Measurements from ENCODE around the gene PNMA8B.

PNMA8B gene

DNA sequence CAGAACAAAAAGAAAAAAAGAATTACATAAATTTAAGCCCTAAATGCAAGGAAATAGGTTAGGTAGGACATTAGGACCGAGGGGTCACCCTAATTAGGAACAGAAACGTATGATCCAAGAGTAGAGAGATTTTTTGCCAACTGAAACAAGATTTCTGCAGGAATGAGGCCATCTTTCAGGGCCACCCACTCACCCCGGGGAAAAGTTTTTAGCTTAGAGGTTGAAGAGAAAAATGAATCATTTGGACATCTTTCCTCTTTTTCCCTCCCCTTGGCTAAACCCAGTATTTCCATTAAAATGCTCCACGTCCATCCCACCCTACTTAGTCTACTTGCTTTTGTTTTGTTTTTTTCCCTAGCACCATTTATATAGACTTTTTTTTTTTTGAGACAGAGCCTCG lies 13.7 kb downstream of the PNMA8B start:
- TF ChIP-seq, protein P1, sequence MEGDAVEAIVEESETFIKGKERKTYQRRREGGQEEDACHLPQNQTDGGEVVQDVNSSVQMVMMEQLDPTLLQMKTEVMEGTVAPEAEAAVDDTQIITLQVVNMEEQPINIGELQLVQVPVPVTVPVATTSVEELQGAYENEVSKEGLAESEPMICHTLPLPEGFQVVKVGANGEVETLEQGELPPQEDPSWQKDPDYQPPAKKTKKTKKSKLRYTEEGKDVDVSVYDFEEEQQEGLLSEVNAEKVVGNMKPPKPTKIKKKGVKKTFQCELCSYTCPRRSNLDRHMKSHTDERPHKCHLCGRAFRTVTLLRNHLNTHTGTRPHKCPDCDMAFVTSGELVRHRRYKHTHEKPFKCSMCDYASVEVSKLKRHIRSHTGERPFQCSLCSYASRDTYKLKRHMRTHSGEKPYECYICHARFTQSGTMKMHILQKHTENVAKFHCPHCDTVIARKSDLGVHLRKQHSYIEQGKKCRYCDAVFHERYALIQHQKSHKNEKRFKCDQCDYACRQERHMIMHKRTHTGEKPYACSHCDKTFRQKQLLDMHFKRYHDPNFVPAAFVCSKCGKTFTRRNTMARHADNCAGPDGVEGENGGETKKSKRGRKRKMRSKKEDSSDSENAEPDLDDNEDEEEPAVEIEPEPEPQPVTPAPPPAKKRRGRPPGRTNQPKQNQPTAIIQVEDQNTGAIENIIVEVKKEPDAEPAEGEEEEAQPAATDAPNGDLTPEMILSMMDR (IDR thresholded peaks at IDR 0.05; ENCODE audit: extremely low read depth, insufficient read depth, missing control alignments), result no peak
- in situ Hi-C loops (cut with MboI; ENCODE audit: low pct_unique_long_range_greater_than_20kb, low sequenced_read_pairs, unreplicated experiment), result loop anchor here (25.0 kb wide), 1 partner anchor 195 kb away; the partner anchor contains the start of gene HIF3A
- no peak for DNase-seq (ENCODE audit: low spot score)

DNA sequence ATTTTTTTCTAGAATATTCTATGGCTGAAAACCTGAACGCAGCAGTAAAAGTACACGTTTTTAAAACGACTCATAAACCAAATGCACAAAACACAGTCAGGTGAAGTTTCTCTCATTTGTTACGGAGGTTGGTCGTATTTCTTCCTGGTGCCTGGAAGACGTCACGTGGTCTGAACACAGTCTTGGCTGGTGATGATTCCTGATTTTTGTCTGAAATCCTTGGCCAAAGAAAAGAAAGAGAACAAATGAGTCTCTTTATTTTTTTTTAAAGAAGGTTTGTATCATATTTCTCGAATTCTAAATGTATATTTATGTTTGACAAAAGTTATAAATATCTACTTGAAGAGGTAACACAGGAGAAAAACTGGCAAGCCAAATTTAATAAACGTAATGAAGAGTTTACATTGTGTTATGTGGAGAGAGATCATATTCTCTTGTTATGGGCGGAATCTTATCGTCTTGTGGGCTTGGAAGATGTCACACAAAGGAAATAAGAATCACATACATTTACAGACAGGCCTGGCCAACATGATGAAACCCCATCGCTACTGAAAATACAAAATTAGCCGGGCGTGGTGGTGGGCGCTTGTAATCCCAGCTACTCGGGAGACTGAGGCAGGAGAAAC lies 14.3 kb downstream of the PNMA8B start:
- DNase-seq (ENCODE audit: low spot score), result no peak
- in situ Hi-C loops (cut with MboI; ENCODE audit: low pct_unique_long_range_greater_than_20kb, low sequenced_read_pairs, unreplicated experiment), result loop anchor here (25.0 kb wide), 1 partner anchor 194 kb away; the partner anchor contains the start of gene HIF3A
- TF ChIP-seq, protein P1 (IDR thresholded peaks at IDR 0.05; ENCODE audit: extremely low read depth, insufficient read depth, missing control alignments), result no peak

DNA sequence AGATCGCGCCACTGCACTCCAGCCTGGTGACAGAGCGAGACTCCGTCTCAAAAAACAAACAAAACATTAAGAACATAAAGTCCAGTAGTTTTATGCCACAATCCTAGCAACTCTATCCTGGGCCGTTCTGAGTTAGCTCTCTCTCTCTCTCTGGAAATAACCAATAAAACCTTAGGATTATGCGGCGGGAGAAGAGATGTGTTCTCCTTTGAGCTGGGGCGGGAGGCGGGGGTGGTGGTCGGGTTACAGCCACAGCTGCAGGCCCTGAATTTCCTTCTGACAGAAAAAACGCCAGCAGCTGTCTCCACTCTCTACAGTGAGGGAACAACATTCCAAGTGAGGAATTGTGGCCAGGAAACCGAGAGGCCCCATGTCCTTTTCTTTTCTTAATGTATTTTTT lies 15.3 kb downstream of the PNMA8B start:
- in situ Hi-C loops (cut with MboI; ENCODE audit: low pct_unique_long_range_greater_than_20kb, low sequenced_read_pairs, unreplicated experiment), result loop anchor here (25.0 kb wide), 1 partner anchor 193 kb away; the partner anchor contains the start of gene HIF3A

DNA sequence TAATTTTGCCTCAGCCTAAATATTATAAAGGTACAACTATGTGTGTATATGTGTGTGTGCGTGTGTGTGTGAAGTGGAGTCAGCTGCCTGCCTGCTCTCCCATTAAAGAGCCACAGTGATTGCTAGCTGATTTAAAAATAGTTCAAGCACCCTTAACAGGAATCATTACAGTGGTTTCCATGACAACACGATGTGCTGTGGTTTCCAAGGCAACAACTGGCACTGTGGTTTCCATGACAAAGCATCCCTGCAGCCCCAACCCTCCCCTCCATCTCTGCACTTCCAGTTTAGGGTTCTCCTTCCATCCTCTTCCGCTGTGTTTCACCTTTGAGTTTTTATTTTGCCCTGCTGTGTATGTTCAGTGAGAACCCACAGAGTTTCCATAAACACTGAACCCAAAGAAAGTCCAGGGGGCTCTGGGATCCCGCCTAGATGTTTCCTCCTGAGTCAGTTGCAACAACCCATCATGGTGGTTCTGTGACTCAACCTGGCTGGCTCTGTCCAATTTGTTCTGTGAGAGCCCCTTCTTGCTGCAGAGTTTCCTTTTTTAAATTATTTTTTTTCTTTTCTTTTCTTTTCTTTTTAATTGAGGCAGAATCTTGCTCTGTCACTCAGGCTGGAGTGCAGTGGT lies 17.2 kb downstream of the PNMA8B start:
- DNase-seq (ENCODE audit: low spot score), result no peak
- in situ Hi-C loops (cut with MboI; ENCODE audit: low pct_unique_long_range_greater_than_20kb, low sequenced_read_pairs, unreplicated experiment), result loop anchor here (25.0 kb wide), 1 partner anchor 191 kb away; the partner anchor contains the start of gene HIF3A

More for the DNA sequence above, 15.3 kb downstream of the PNMA8B start:
- TF ChIP-seq, protein P1 (IDR thresholded peaks at IDR 0.05; ENCODE audit: extremely low read depth, insufficient read depth, missing control alignments), result no peak
- DNase-seq (ENCODE audit: low spot score), result no peak

DNA sequence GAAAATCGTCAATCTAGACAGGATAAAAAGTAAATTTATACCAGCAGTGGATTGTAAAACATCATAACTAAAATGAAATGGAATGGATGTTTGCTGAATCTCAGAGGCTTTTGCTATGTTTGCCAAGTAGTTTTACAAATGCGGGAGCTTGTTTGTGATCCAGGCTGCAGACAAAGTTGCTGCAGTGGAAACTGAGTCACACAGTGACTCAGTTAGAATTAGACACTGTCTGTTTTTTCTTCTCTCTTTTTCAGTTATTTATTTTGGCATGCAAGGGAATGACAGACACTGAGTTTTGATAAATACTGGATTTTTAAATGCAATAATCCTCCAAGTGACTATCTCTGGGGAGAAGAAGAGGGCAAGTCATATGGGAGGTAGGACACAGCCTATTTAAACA lies 19.7 kb downstream of the PNMA8B start:
- TF ChIP-seq, protein P1 (IDR thresholded peaks at IDR 0.05; ENCODE audit: extremely low read depth, insufficient read depth, missing control alignments), result no peak
- DNase-seq (ENCODE audit: low spot score), result no peak
- in situ Hi-C loops (cut with MboI; ENCODE audit: low pct_unique_long_range_greater_than_20kb, low sequenced_read_pairs, unreplicated experiment), result loop anchor here (25.0 kb wide), 1 partner anchor 189 kb away; the partner anchor contains the start of gene HIF3A

More for the DNA sequence above, 17.2 kb downstream of the PNMA8B start:
- TF ChIP-seq, protein P1 (IDR thresholded peaks at IDR 0.05; ENCODE audit: extremely low read depth, insufficient read depth, missing control alignments), result no peak

DNA sequence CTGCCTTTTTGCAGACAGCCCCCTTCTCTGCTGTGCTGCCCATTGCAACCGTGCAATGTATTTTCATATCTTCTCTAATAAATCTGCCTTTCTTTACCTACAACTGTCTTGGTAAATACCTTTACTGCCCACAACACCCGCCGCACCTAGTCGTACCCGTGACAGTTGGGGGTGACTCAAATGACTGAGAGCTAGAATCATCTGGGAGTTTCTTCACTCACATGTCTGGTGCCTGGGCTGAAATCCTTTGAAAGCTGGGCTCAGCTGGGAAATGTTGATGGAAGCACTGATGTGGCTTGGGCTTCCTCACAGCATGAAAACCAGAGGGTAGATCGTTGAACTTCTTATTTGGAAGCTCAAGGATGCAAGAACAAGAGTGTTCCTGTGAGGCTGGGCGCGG lies 21.5 kb downstream of the PNMA8B start:
- in situ Hi-C loops (cut with MboI; ENCODE audit: low pct_unique_long_range_greater_than_20kb, low sequenced_read_pairs, unreplicated experiment), result no loop called here
- no peak for DNase-seq (ENCODE audit: low spot score)
- TF ChIP-seq, protein P1 (IDR thresholded peaks at IDR 0.05; ENCODE audit: extremely low read depth, insufficient read depth, missing control alignments), result no peak

All from GM13977 (cell line).